CD4-positive, alpha-beta memory T cell (primary cell): ENCODE results near the gene MAPKAP1. TPM values are rescaled to one million over a fixed set of nuclear protein-coding genes. Genes with fewer than 3 reads are reported as not detected.
A peak's percentile ranks its signal among the peaks of the same experiment; 100 is the strongest.

Experiments
- CTCF ChIA-PET: fragments of 350-600 bp; sonication (Branson Sonifier 250); formaldehyde crosslinking; loops from one replicate; lab custom pipeline; 2021; ENCODE audit warnings: inconsistent platforms; ENCODE audit not compliant: partially characterized antibody; lab: Charles Lee
- POLR2A ChIA-PET: fragments of 350-600 bp; sonication (Branson Sonifier 250); formaldehyde crosslinking; loops from one replicate; lab custom pipeline; 2021; ENCODE audit not compliant: partially characterized antibody; lab: Charles Lee
- DNase-seq, 5 donors: peaks; one replicate each; pipeline versions ENCODE4 v3.0.0 to v3.0.0-alpha.2; 2020 to 2022; ENCODE audit warnings: mixed read lengths in 1 of 5
- H3K27ac ChIP-seq: one replicate; pipeline ENCODE4 v1.7.0; 2013; ENCODE audit warnings: low read depth, low read length
- H3K27me3 ChIP-seq: 2 replicates; pipeline ENCODE4 v1.7.0; 2013; ENCODE audit warnings: mild to moderate bottlenecking, low read length, moderate library complexity; ENCODE audit not compliant: insufficient read depth
- H3K36me3 ChIP-seq: 2 replicates; pipeline ENCODE4 v1.7.0; 2013; ENCODE audit warnings: mild to moderate bottlenecking, low read length, moderate library complexity; ENCODE audit not compliant: insufficient read depth
- H3K4me1 ChIP-seq: 2 replicates; pipeline ENCODE4 v1.7.0; 2013; ENCODE audit warnings: mild to moderate bottlenecking, low read length, moderate library complexity; ENCODE audit not compliant: insufficient read depth
- H3K4me3 ChIP-seq, 2 donors: one replicate each; pipeline ENCODE4 v1.7.0; 2013; ENCODE audit warnings: low read length in 2 of 2, mild to moderate bottlenecking in 1 of 2
- H3K9me3 ChIP-seq, 2 donors: one replicate each; pipeline ENCODE4 v1.7.0; 2013; ENCODE audit warnings: low read length in 2 of 2, control low read depth in 1 of 2; ENCODE audit not compliant: control insufficient read depth in 1 of 2
- H3K27ac Mint-ChIP-seq, 7 donors: one replicate each; pipeline ENCODE4 v1.8.0; 2020 to 2021; ENCODE audit warnings: mixed read lengths in 7 of 7, mild to moderate bottlenecking in 6 of 7, inconsistent platforms in 3 of 7, moderate library complexity in 3 of 7
- H3K27me3 Mint-ChIP-seq, 2 donors: one replicate each; pipeline ENCODE4 v1.8.0; 2020 to 2021; ENCODE audit warnings: mixed read lengths in 2 of 2
- H3K36me3 Mint-ChIP-seq, 2 donors: one replicate each; pipeline ENCODE4 v1.8.0; 2020 to 2021; ENCODE audit warnings: mixed read lengths in 2 of 2, inconsistent platforms in 1 of 2, mild to moderate bottlenecking in 1 of 2
- H3K4me1 Mint-ChIP-seq, 4 donors: one replicate each; pipeline ENCODE4 v1.8.0; 2020 to 2021; ENCODE audit warnings: mixed read lengths in 4 of 4, mild to moderate bottlenecking in 1 of 4
- H3K4me3 Mint-ChIP-seq, 8 donors: one replicate each; pipeline ENCODE4 v1.8.0; 2020 to 2021; ENCODE audit warnings: mixed read lengths in 8 of 8, mild to moderate bottlenecking in 7 of 8, moderate library complexity in 6 of 8, inconsistent platforms in 3 of 8
- H3K9me3 Mint-ChIP-seq, 8 donors: one replicate each; pipeline ENCODE4 v1.8.0; 2020 to 2021; ENCODE audit warnings: mixed read lengths in 8 of 8, mild to moderate bottlenecking in 5 of 8, inconsistent platforms in 3 of 8, moderate library complexity in 1 of 8
- intact Hi-C: fragments of 100-400 bp; cut with micrococcal nuclease; formaldehyde crosslinking; loops from one replicate; pipeline ENCODE4 v1.15.1; 2023
- polyA plus RNA-seq, 2 donors: library from polyadenylated mRNA; unstranded; fragments of 300-500 nt; fragmentation: Illumina TruSeq; gene quantifications; one replicate each; pipeline ENCODE4 v1.2.3, GENCODE V29; 2021
- total RNA-seq, 2 experiments: library from RNA; stranded (reverse); gene quantifications; one replicate each; pipeline ENCODE4 v1.2.3, GENCODE V29; 2021

Gene MAPKAP1
- total and polyA plus RNA-seq, 4 experiments from 2014 or later: 51.6 to 59.1 (median 55.8) TPM

GRCh38 chr9:125646621-125647100, 60.3 kb downstream of the MAPKAP1 start:
- ChIA-PET CTCF (no interaction called here), POLR2A (interaction anchor here (0.6 to 0.9 kb wide), 2 partner anchors 60 to 727 kb away, joined by 3 read pairs; partner anchors contain the start of gene MAPKAP1)
- Histone ChIP-seq H3K27ac (peak overlapping the region; percentile 44), H3K4me1 (peaks cover 47% of the 10 kb centered on the region), H3K4me3 (no peak overlapping the region), H3K27me3 (no peaks in the 10 kb centered on the region), H3K9me3 (no peaks in the 10 kb centered on the region), H3K36me3 (no peaks in the 10 kb centered on the region)
- peak overlapping the region; percentile 56 to 88 (median 82) for H3K4me3 Mint-ChIP-seq
- H3K27me3 Mint-ChIP-seq: no peaks in the 10 kb centered on the region
- peaks cover 39 to 57% (median 46%) of the 10 kb centered on the region in 4 donors for H3K4me1 Mint-ChIP-seq
- intact Hi-C loops: no loop called here
- DNase-seq: peak; percentile 5 to 32 (median 10)
- no peaks in the 10 kb centered on the region for H3K9me3 Mint-ChIP-seq
- peak overlapping the region; percentile 74 to 93 (median 83) for H3K27ac Mint-ChIP-seq
- H3K36me3 Mint-ChIP-seq: peaks cover 1 to 12% of the 10 kb centered on the region in 2 donors

DNA sequence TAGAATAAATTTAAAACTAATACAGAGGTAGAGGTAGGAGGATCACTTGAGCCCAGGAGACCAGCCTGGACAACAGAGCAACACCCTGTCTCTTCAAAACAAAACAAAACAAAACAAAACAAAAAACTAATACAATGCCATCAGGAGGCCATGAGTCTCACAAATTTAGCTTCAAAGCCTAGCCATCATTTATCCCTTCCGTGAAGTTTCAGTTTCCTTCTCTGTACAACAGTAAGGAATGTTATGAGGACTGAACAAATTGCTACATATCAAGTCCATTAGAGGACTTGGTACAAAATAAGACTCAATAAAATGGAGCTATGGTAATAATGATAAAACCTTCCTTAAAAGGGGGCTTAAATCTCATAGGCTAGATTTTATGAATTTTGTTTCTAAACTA, 60.8 kb downstream of the MAPKAP1 start:
- H3K9me3 Mint-ChIP-seq: no peaks in the 10 kb centered on the region
- peaks cover 1 to 12% of the 10 kb centered on the region in 2 donors for H3K36me3 Mint-ChIP-seq
- no peaks in the 10 kb centered on the region for H3K27me3 Mint-ChIP-seq
- H3K27ac Mint-ChIP-seq: peak overlapping the region; percentile 74 to 93 (median 82)
- H3K4me1 Mint-ChIP-seq: peaks cover 39 to 57% (median 46%) of the 10 kb centered on the region in 4 donors
- peak overlapping the region; percentile 56 to 88 (median 81) for H3K4me3 Mint-ChIP-seq
- CTCF ChIA-PET: interaction anchor here (0.6 kb wide), 1 partner anchor 26 kb away, joined by 3 read pairs; no protein-coding TSS in a partner anchor
- H3K4me3 ChIP-seq: no peak overlapping the region
- H3K27me3 ChIP-seq: no peaks in the 10 kb centered on the region
- H3K4me1 ChIP-seq: peaks cover 47% of the 10 kb centered on the region
- H3K9me3 ChIP-seq: no peaks in the 10 kb centered on the region
- H3K36me3 ChIP-seq: no peaks in the 10 kb centered on the region
- intact Hi-C loops: no loop called here
- H3K27ac ChIP-seq: peak overlapping the region; percentile 44
- POLR2A ChIA-PET: interaction anchor here (0.9 kb wide), 1 partner anchor 60 kb away, joined by 3 read pairs; the partner anchor contains the start of gene MAPKAP1
- no peak for DNase-seq

DNA sequence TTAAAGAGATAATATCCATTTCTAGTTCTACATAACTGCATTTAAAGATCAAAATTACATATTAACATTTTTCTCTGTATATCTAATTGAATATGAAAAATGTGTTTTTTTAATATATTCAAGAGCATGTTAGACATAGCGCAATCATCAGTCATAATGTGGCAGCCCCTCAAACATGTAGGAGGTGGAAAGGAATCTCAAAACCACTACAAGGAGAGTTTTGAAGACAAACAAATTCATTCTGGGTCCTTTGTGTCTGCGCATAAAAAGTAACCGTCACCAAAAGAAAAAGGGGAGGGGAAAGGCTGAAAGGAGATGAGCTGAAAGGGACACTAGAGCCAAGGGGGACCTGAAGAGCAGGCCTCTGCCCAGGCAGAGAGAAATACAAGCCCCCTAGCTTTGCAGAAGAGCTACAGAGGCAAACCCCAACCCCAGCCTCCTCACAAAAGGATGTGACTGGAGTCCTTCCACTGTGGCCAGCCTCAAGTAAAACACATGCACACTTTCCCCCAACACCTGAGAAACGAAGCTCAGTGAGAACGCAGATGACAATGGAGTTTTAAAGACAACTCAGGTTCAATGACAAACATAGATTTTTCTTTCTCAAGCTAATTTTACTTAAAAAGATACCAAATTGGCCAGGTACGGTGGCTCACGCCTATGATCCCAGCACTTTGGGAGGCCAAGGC, 62.0 kb downstream of the MAPKAP1 start:
- Mint-ChIP-seq H3K36me3 (peaks cover 0 to 4% of the 10 kb centered on the region in 2 donors), H3K9me3 (no peaks in the 10 kb centered on the region), H3K4me1 (peaks cover 29 to 50% (median 40%) of the 10 kb centered on the region in 4 donors), H3K27ac (peak overlapping the region in 1 of 7 donors; percentile 71), H3K4me3 (peak overlapping the region in 1 of 8 donors; percentile 40), H3K27me3 (no peaks in the 10 kb centered on the region)
- H3K4me3 ChIP-seq: no peak overlapping the region
- no peak for DNase-seq
- H3K4me1 ChIP-seq: peaks cover 38% of the 10 kb centered on the region
- ChIA-PET POLR2A (no interaction called here), CTCF (no interaction called here)
- no peaks in the 10 kb centered on the region for H3K9me3 ChIP-seq
- intact Hi-C loops: no loop called here
- H3K27ac ChIP-seq: no peak overlapping the region
- H3K27me3 ChIP-seq: no peaks in the 10 kb centered on the region
- no peaks in the 10 kb centered on the region for H3K36me3 ChIP-seq

DNA sequence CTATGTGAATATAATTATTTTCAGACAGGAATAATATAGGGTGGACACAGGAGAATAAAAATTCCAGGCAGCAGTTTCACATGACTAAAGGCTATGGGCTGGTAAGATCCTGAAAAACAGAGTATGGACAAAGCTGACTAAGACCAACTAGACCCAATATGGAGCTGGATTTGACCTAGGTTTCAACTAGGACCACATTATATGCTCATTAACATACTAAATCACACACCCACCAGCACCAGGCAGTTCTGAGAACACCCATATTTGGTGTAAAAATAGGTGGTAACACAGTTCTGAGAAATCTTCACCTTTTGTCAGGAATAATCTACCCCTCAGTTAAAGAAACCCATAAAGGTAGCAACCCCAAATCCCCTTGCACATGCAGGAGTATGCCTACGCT, 64.7 kb downstream of the MAPKAP1 start:
- H3K9me3 ChIP-seq: no peaks in the 10 kb centered on the region
- H3K27ac ChIP-seq: no peak overlapping the region
- no peaks in the 10 kb centered on the region for H3K9me3 Mint-ChIP-seq
- no peak overlapping the region for H3K4me3 Mint-ChIP-seq
- H3K4me1 Mint-ChIP-seq: peaks cover 24 to 47% (median 31%) of the 10 kb centered on the region in 4 donors
- CTCF ChIA-PET: no interaction called here
- H3K4me3 ChIP-seq: no peak overlapping the region
- no peaks in the 10 kb centered on the region for H3K27me3 ChIP-seq
- no peak for DNase-seq
- H3K36me3 Mint-ChIP-seq: peaks cover 3 to 4% of the 10 kb centered on the region in 2 donors
- POLR2A ChIA-PET: no interaction called here
- H3K27ac Mint-ChIP-seq: no peak overlapping the region
- H3K36me3 ChIP-seq: no peaks in the 10 kb centered on the region
- H3K4me1 ChIP-seq: peaks cover 25% of the 10 kb centered on the region
- intact Hi-C loops: no loop called here
- H3K27me3 Mint-ChIP-seq: no peaks in the 10 kb centered on the region

GRCh38 chr9:125639057-125639456, 68.0 kb downstream of the MAPKAP1 start:
- Histone ChIP-seq H3K4me1 (peaks cover 10% of the 10 kb centered on the region), H3K9me3 (no peaks in the 10 kb centered on the region), H3K27me3 (no peaks in the 10 kb centered on the region), H3K4me3 (no peak overlapping the region), H3K27ac (no peak overlapping the region), H3K36me3 (no peaks in the 10 kb centered on the region)
- ChIA-PET POLR2A (no interaction called here), CTCF (no interaction called here)
- peaks cover 0 to 3% of the 10 kb centered on the region in 2 donors for H3K36me3 Mint-ChIP-seq
- peaks cover 34 to 47% (median 41%) of the 10 kb centered on the region in 4 donors for H3K4me1 Mint-ChIP-seq
- H3K27me3 Mint-ChIP-seq: no peaks in the 10 kb centered on the region
- H3K4me3 Mint-ChIP-seq: no peak overlapping the region
- no peaks in the 10 kb centered on the region for H3K9me3 Mint-ChIP-seq
- H3K27ac Mint-ChIP-seq: no peak overlapping the region
- intact Hi-C loops: no loop called here
- DNase-seq: no peak

- Histone ChIP-seq H3K27me3 (no peaks in the 10 kb centered on the region), H3K36me3 (no peaks in the 10 kb centered on the region), H3K9me3 (no peaks in the 10 kb centered on the region), H3K4me3 (no peak overlapping the region), H3K4me1 (peaks cover 14% of the 10 kb centered on the region), H3K27ac (no peak overlapping the region)
- Mint-ChIP-seq H3K36me3 (peaks cover 0 to 3% of the 10 kb centered on the region in 2 donors), H3K4me3 (no peak overlapping the region), H3K27me3 (no peaks in the 10 kb centered on the region), H3K9me3 (no peaks in the 10 kb centered on the region), H3K4me1 (peaks cover 36 to 52% (median 45%) of the 10 kb centered on the region in 4 donors), H3K27ac (no peak overlapping the region)
- ChIA-PET CTCF (no interaction called here), POLR2A (no interaction called here)
- DNase-seq: no peak
- intact Hi-C loops: no loop called here
Observed at GRCh38 chr9:125638239-125639045, 68.6 kb downstream of the MAPKAP1 start.

GRCh38 chr9:125637241-125637640, 69.8 kb downstream of the MAPKAP1 start:
- Histone ChIP-seq H3K4me3 (no peak overlapping the region), H3K4me1 (peaks cover 26% of the 10 kb centered on the region), H3K27ac (no peak overlapping the region), H3K9me3 (no peaks in the 10 kb centered on the region), H3K36me3 (no peaks in the 10 kb centered on the region), H3K27me3 (no peaks in the 10 kb centered on the region)
- no peak overlapping the region for H3K27ac Mint-ChIP-seq
- H3K9me3 Mint-ChIP-seq: no peaks in the 10 kb centered on the region
- ChIA-PET POLR2A (no interaction called here), CTCF (interaction anchor here (1.0 to 1.4 kb wide), 2 partner anchors 14 to 30 kb away, joined by 3 read pairs; no protein-coding TSS in a partner anchor)
- H3K4me1 Mint-ChIP-seq: peaks cover 44 to 62% (median 53%) of the 10 kb centered on the region in 4 donors
- H3K4me3 Mint-ChIP-seq: no peak overlapping the region
- H3K27me3 Mint-ChIP-seq: no peaks in the 10 kb centered on the region
- peaks cover 0 to 3% of the 10 kb centered on the region in 2 donors for H3K36me3 Mint-ChIP-seq
- no peak for DNase-seq
- intact Hi-C loops: no loop called here
